BLaER1 treated with 17β-estradiol and CSF1 and Interleukin-3, amounts not matched to agents 10 nM and 100 nM (cell line): ENCODE measurements around the gene PHACTR2.
"Not testable (repeated sequence)": the region's sequence is repeated elsewhere in the genome, so short reads cannot be mapped to it uniquely, and the experiment has no call there.

Experiments used
- H3K27ac ChIP-seq, 11 experiments: shearing (Covaris generic); formaldehyde crosslinking; 2 replicates each; pipeline ENCODE4 v1.8.1; 2022
- H3K27me3 ChIP-seq, 11 experiments: shearing (Covaris generic); formaldehyde crosslinking; 2 replicates each; pipeline ENCODE4 v1.8.1; 2022
- H3K36me3 ChIP-seq, 11 experiments: shearing (Covaris generic); formaldehyde crosslinking; 2 replicates each; pipeline ENCODE4 v1.8.1; 2022
- H3K4me1 ChIP-seq, 10 experiments: shearing (Covaris generic); formaldehyde crosslinking; 2 replicates each; pipeline ENCODE4 v1.8.1; 2022
- H3K4me2 ChIP-seq, 11 experiments: shearing (Covaris generic); formaldehyde crosslinking; 2 replicates each; pipeline ENCODE4 v1.8.1; 2022
- H3K4me3 ChIP-seq, 10 experiments: shearing (Covaris generic); formaldehyde crosslinking; 2 replicates each; pipeline ENCODE4 v1.8.1; 2022
- H3K9ac ChIP-seq, 11 experiments: shearing (Covaris generic); formaldehyde crosslinking; 2 replicates each; pipeline ENCODE4 v1.8.1; 2022
- H3K9me3 ChIP-seq, 11 experiments: shearing (Covaris generic); formaldehyde crosslinking; replicated peaks in 1 of 11; 2 replicates each; pipeline ENCODE4 v1.8.1; 2022
- H4K20me1 ChIP-seq, 11 experiments: shearing (Covaris generic); formaldehyde crosslinking; 2 replicates each; pipeline ENCODE4 v1.8.1; 2022
- Cebpa-rat ChIP-seq, 11 experiments: shearing (Covaris generic); IDR thresholded peaks; 2 replicates each; pipeline ENCODE4 v1.8.1; 2022

The PHACTR2 gene

GRCh38 chr6:143652841-143653331 is 24.9 kb upstream of the PHACTR2 start:
- Histone ChIP-seq H3K4me1 (no peaks in the 10 kb centered on the region), H3K27me3 (no peaks in the 10 kb centered on the region), H3K36me3 (peaks cover 0 to 5% (median 0%) of the 10 kb centered on the region in 11 experiments; a peak in 4 of 22 replicates), H3K9me3 (peaks cover 7 to 32% (median 17%) of the 10 kb centered on the region in 11 experiments), H3K27ac (no peak overlapping the region), H3K4me3 (no peak overlapping the region), H3K4me2 (no peak overlapping the region), H4K20me1 (no peaks in the 10 kb centered on the region), H3K9ac (no peak overlapping the region)
- TF ChIP-seq Cebpa-rat (IDR thresholded peaks at IDR 0.05): no peak

GRCh38 chr6:143655541-143655940 is 22.2 kb upstream of the PHACTR2 start:
- peaks cover 24 to 44% (median 35%) of the 10 kb centered on the region in 11 experiments for H3K9me3 ChIP-seq
- no peaks in the 10 kb centered on the region for H3K4me1 ChIP-seq
- H3K4me3 ChIP-seq: no peak overlapping the region
- H3K27ac ChIP-seq: no peak overlapping the region
- TF ChIP-seq Cebpa-rat (IDR thresholded peaks at IDR 0.05): no peak
- H3K4me2 ChIP-seq: no peak overlapping the region
- H3K9ac ChIP-seq: no peak overlapping the region
- H3K36me3 ChIP-seq: peaks cover 0 to 19% (median 0%) of the 10 kb centered on the region in 11 experiments; a peak in 9 of 22 replicates
- H3K27me3 ChIP-seq: no peaks in the 10 kb centered on the region
- no peaks in the 10 kb centered on the region for H4K20me1 ChIP-seq

GRCh38 chr6:143656026-143656425 is 21.7 kb upstream of the PHACTR2 start:
- Histone ChIP-seq H3K4me3 (no peak overlapping the region), H4K20me1 (no peaks in the 10 kb centered on the region), H3K9me3 (peaks cover 26 to 40% (median 36%) of the 10 kb centered on the region in 11 experiments), H3K9ac (no peak overlapping the region), H3K27ac (no peak overlapping the region), H3K36me3 (peaks cover 0 to 19% (median 0%) of the 10 kb centered on the region in 11 experiments; a peak in 9 of 22 replicates), H3K27me3 (no peaks in the 10 kb centered on the region), H3K4me2 (no peak overlapping the region), H3K4me1 (no peaks in the 10 kb centered on the region)
- TF ChIP-seq Cebpa-rat (IDR thresholded peaks at IDR 0.05): no peak

- Histone ChIP-seq H3K36me3 (peaks cover 0 to 19% (median 0%) of the 10 kb centered on the region in 11 experiments; a peak in 9 of 22 replicates), H3K9me3 (peaks cover 27 to 39% (median 36%) of the 10 kb centered on the region in 11 experiments), H3K4me1 (no peaks in the 10 kb centered on the region), H3K4me2 (no peak overlapping the region), H3K27me3 (no peaks in the 10 kb centered on the region), H3K27ac (no peak overlapping the region), H3K4me3 (no peak overlapping the region), H4K20me1 (no peaks in the 10 kb centered on the region), H3K9ac (no peak overlapping the region)
- TF ChIP-seq Cebpa-rat (IDR thresholded peaks at IDR 0.05): no peak
These were observed 20.0 kb upstream of the PHACTR2 start for GRCh38 chr6:143657809-143658208.

- H3K36me3 ChIP-seq: peaks cover 0 to 19% (median 0%) of the 10 kb centered on the region in 11 experiments; a peak in 9 of 22 replicates
- H3K9me3 ChIP-seq: peaks cover 29 to 51% (median 39%) of the 10 kb centered on the region in 11 experiments
- not testable (repeated sequence) for H3K4me2 ChIP-seq, H3K4me3 ChIP-seq, H3K27me3 ChIP-seq, H3K9ac ChIP-seq, H3K4me1 ChIP-seq, H4K20me1 ChIP-seq, H3K27ac ChIP-seq
These were observed 17.6 kb upstream of the PHACTR2 start for GRCh38 chr6:143660170-143660569.

GRCh38 chr6:143664171-143664570 is 13.6 kb upstream of the PHACTR2 start:
- no peak overlapping the region for H3K4me2 ChIP-seq
- no peak for TF ChIP-seq Cebpa-rat (IDR thresholded peaks at IDR 0.05)
- H3K36me3 ChIP-seq: peaks cover 0 to 12% (median 0%) of the 10 kb centered on the region in 11 experiments; a peak in 6 of 22 replicates
- no peaks in the 10 kb centered on the region for H3K27me3 ChIP-seq
- H3K9me3 ChIP-seq: peaks cover 25 to 64% (median 33%) of the 10 kb centered on the region in 11 experiments
- no peaks in the 10 kb centered on the region for H3K4me1 ChIP-seq
- H3K9ac ChIP-seq: no peak overlapping the region
- H4K20me1 ChIP-seq: no peaks in the 10 kb centered on the region
- H3K4me3 ChIP-seq: no peak overlapping the region
- no peak overlapping the region for H3K27ac ChIP-seq

GRCh38 chr6:143666007-143666406 is 11.8 kb upstream of the PHACTR2 start:
- H3K4me1 ChIP-seq, H3K36me3 ChIP-seq, H3K27ac ChIP-seq, H4K20me1 ChIP-seq, H3K4me2 ChIP-seq, H3K9ac ChIP-seq, H3K4me3 ChIP-seq, H3K27me3 ChIP-seq: not testable (repeated sequence)
- H3K9me3 ChIP-seq: peaks cover 10 to 51% (median 18%) of the 10 kb centered on the region in 11 experiments; a peak in 14 of 22 replicates

GRCh38 chr6:143669483-143669882 is 8.3 kb upstream of the PHACTR2 start:
- not testable (repeated sequence) for H3K36me3 ChIP-seq, H3K27me3 ChIP-seq, H3K4me1 ChIP-seq, H4K20me1 ChIP-seq, H3K9ac ChIP-seq, H3K27ac ChIP-seq, H3K4me2 ChIP-seq, H3K4me3 ChIP-seq
- peaks cover 6 to 43% (median 15%) of the 10 kb centered on the region in 11 experiments; a peak in 12 of 22 replicates for H3K9me3 ChIP-seq

- peaks cover 29 to 43% (median 36%) of the 10 kb centered on the region in 11 experiments for H3K27me3 ChIP-seq
- no peak overlapping the region for H3K4me2 ChIP-seq
- H3K36me3 ChIP-seq: peaks cover 0 to 4% (median 0%) of the 10 kb centered on the region in 11 experiments; a peak in 1 of 22 replicates
- H3K4me3 ChIP-seq: no peak overlapping the region
- no peak overlapping the region for H3K9ac ChIP-seq
- TF ChIP-seq Cebpa-rat (IDR thresholded peaks at IDR 0.05): no peak
- peaks cover 8 to 15% (median 9%) of the 10 kb centered on the region in 11 experiments for H3K9me3 ChIP-seq
- H4K20me1 ChIP-seq: peaks cover 0 to 34% (median 22%) of the 10 kb centered on the region in 11 experiments; a peak in 20 of 22 replicates
- peaks cover 0 to 6% (median 0%) of the 10 kb centered on the region in 10 experiments; a peak in 2 of 20 replicates for H3K4me1 ChIP-seq
- no peak overlapping the region for H3K27ac ChIP-seq
These were observed 4.1 kb upstream of the PHACTR2 start for GRCh38 chr6:143673669-143674068.
